Parathyroid adenoma (tissue), 2 donors: Measurements from ENCODE around the gene HECTD3.
A peak's percentile ranks its signal among the peaks of the same experiment; 100 is the strongest.

Experiments
- H2AFZ ChIP-seq: fragments of 300-600 bp; sonication (generic); one replicate; pipeline ENCODE4 v1.7.0; 2017; ENCODE audit warnings: antibody characterized with exemption, mild to moderate bottlenecking
- H3K27ac ChIP-seq: fragments of 300-600 bp; sonication (generic); one replicate; pipeline ENCODE4 v1.7.0; 2017
- H3K27me3 ChIP-seq: fragments of 300-600 bp; sonication (generic); one replicate; pipeline ENCODE4 v1.7.0; 2017; ENCODE audit warnings: low read length; ENCODE audit not compliant: control insufficient read depth, insufficient read depth
- H3K36me3 ChIP-seq: fragments of 300-600 bp; sonication (generic); one replicate; pipeline ENCODE4 v1.7.0; 2017; ENCODE audit warnings: low read length; ENCODE audit not compliant: control insufficient read depth, insufficient read depth
- H3K4me1 ChIP-seq: fragments of 300-600 bp; sonication (generic); one replicate; pipeline ENCODE4 v1.7.0; 2017; ENCODE audit warnings: control low read depth
- H3K4me2 ChIP-seq: fragments of 300-600 bp; sonication (generic); one replicate; pipeline ENCODE4 v1.7.0; 2017; ENCODE audit warnings: low read length
- H3K4me3 ChIP-seq: fragments of 300-600 bp; sonication (generic); one replicate; pipeline ENCODE4 v1.7.0; 2017; ENCODE audit warnings: low read depth, low read length
- H3K79me2 ChIP-seq: fragments of 300-600 bp; sonication (generic); one replicate; pipeline ENCODE4 v1.7.0; 2017; ENCODE audit warnings: control low read depth
- H3K9ac ChIP-seq: fragments of 300-600 bp; sonication (generic); one replicate; pipeline ENCODE4 v1.7.0; 2017; ENCODE audit warnings: mild to moderate bottlenecking
- H3K9me3 ChIP-seq: fragments of 300-600 bp; sonication (generic); one replicate; pipeline ENCODE4 v1.7.0; 2017; ENCODE audit warnings: low read length; ENCODE audit not compliant: control insufficient read depth
- CTCF ChIP-seq: fragments of 300-600 bp; sonication (generic); IDR thresholded peaks from one replicate; pipeline ENCODE4 v1.7.0; 2017; ENCODE audit warnings: antibody characterized with exemption, mild to moderate bottlenecking
- donor health status: primary hyperparathyroidism.

Gene HECTD3

GRCh38 chr1:45011837-45012638 lies 914 bp upstream of the HECTD3 start, which contains the start of gene UROD:
Gene UROD (plus strand): TSS chr1:45012254. CDS start chr1:45012266, 12 bp downstream.
- peaks cover 4% of the 10 kb centered on the region for H3K4me1 ChIP-seq
- no peaks in the 10 kb centered on the region for H3K27me3 ChIP-seq
- TF ChIP-seq CTCF = no peak
- peak within 1 kb of the TSS; percentile 55 for H3K27ac ChIP-seq
- H3K9me3 ChIP-seq = no peaks in the 10 kb centered on the region
- peak within 1 kb of the TSS; percentile 37 for H3K9ac ChIP-seq
- peak within 1 kb of the TSS; percentile 90 for H2AFZ ChIP-seq
- no peaks in the 10 kb centered on the region for H3K36me3 ChIP-seq
- no peaks in the 10 kb centered on the region for H3K79me2 ChIP-seq
- peak within 1 kb of the TSS; percentile 99 for H3K4me2 ChIP-seq
- H3K4me3 ChIP-seq = peak within 1 kb of the TSS; percentile 87

DNA sequence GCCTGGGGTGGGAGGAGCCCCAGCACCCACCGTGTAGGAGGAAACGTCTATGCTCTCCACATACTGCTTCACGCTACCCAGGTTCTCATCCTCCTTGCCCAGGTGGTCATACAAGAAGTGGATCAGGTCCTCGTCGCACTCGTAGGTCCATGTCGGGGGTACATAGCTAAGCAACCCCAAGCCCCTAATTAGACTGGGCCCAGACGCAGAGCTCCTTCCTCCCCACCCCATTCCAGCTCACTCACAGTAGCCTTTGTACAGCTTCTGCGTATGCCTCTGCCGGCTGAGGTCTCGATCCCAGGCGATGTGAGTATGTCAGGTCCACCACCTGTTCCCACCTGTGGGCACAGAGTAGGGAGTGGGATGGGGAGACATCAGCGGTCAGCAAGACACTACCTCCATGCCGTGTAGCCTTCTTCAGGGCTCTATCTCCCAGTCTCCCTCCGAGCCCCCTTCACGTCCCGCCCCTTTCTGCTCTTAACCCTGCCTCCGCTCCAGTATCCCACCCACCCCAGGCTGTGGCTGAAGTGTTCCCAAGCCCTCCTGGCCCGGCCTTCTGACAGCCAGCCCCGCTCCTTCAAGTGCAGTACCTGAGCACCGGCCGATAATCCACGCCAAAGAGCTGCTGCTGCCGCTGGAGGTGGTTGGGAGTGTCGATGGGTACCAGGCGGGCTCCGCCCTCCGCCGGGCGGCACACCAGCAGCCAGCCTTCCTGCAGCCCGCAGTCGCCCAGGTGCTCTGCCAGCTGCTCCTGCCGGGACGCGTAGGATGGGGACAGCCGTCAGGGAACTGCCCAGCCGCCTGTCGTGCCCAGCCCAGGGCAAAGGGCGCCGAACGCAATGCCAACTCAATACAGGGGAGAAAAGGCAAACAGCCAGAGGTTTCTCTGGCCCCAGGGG lies 919 bp downstream of the HECTD3 start:
- Histone ChIP-seq H3K36me3 (no peaks in the 10 kb centered on the region), H3K27ac (peak overlapping the region; percentile 55)
- TF ChIP-seq CTCF = no peak

GRCh38 chr1:45009296-45009865 lies 1.7 kb downstream of the HECTD3 start:
- TF ChIP-seq CTCF = no peak
- no peaks in the 10 kb centered on the region for H3K9me3 ChIP-seq
- no peaks in the 10 kb centered on the region for H3K27me3 ChIP-seq
- H3K4me1 ChIP-seq = peaks cover 4% of the 10 kb centered on the region
- H3K4me2 ChIP-seq = peak overlapping the region; percentile 99
- no peak overlapping the region for H3K27ac ChIP-seq
- no peaks in the 10 kb centered on the region for H3K79me2 ChIP-seq
- H3K4me3 ChIP-seq = peak overlapping the region; percentile 87
- H2AFZ ChIP-seq = no peak overlapping the region
- H3K36me3 ChIP-seq = no peaks in the 10 kb centered on the region
- H3K9ac ChIP-seq = no peak overlapping the region

More for the DNA sequence above, 919 bp downstream of the HECTD3 start:
- H2AFZ ChIP-seq = peak overlapping the region; percentile 85
- H3K4me1 ChIP-seq = peaks cover 4% of the 10 kb centered on the region
- no peaks in the 10 kb centered on the region for H3K9me3 ChIP-seq
- H3K4me2 ChIP-seq = peak overlapping the region; percentile 99
- H3K9ac ChIP-seq = no peak overlapping the region
- H3K27me3 ChIP-seq = no peaks in the 10 kb centered on the region
- no peaks in the 10 kb centered on the region for H3K79me2 ChIP-seq
- peak overlapping the region; percentile 87 for H3K4me3 ChIP-seq

- Histone ChIP-seq H3K4me3 (no peak overlapping the region), H3K27me3 (no peaks in the 10 kb centered on the region), H2AFZ (no peak overlapping the region), H3K36me3 (no peaks in the 10 kb centered on the region), H3K4me1 (peaks cover 4% of the 10 kb centered on the region), H3K9me3 (no peaks in the 10 kb centered on the region), H3K27ac (no peak overlapping the region), H3K9ac (no peak overlapping the region), H3K4me2 (no peak overlapping the region), H3K79me2 (no peaks in the 10 kb centered on the region)
- no peak for TF ChIP-seq CTCF
Observed at GRCh38 chr1:45008516-45008915, 2.6 kb downstream of the HECTD3 start.
